Activated T-helper 1 cell treated with anti-CD3 and anti-CD28 coated beads, Interleukin-12 subunit alpha, Interleukin-12 subunit beta, Interleukin-2, Interleukin-4 antibody, amounts not matched to agents 30 ng/mL and 10 ng/mL and 1 ng/mL, durations not matched to agents 14 hours and 24 hours and 36 hours (primary cell): ENCODE measurements around the gene APPBP2. TPM values are rescaled to one million over a fixed set of nuclear protein-coding genes. Genes with fewer than 3 reads are reported as not detected.

ENCODE experiments used
- DNase-seq: peaks from one replicate; pipeline ENCODE4 v3.0.0; 2021; ENCODE audit warnings: low spot score
- H3K27ac Mint-ChIP-seq: one replicate; pipeline ENCODE4 v1.8.0; 2021; ENCODE audit warnings: mild to moderate bottlenecking, mixed read lengths
- H3K27me3 Mint-ChIP-seq: one replicate; pipeline ENCODE4 v1.8.0; 2022; ENCODE audit warnings: mild to moderate bottlenecking, moderate library complexity, mixed read lengths; ENCODE audit not compliant: insufficient read depth
- H3K36me3 Mint-ChIP-seq: one replicate; pipeline ENCODE4 v1.8.0; 2021; ENCODE audit warnings: low read depth, mixed read lengths
- H3K4me1 Mint-ChIP-seq: one replicate; pipeline ENCODE4 v1.8.0; 2021; ENCODE audit warnings: low read depth, mixed read lengths
- H3K4me3 Mint-ChIP-seq: one replicate; pipeline ENCODE4 v1.8.0; 2021; ENCODE audit warnings: mild to moderate bottlenecking, moderate library complexity, mixed read lengths
- H3K9me3 Mint-ChIP-seq: one replicate; pipeline ENCODE4 v1.8.0; 2021; ENCODE audit warnings: mixed read lengths
- intact Hi-C: fragments of 100-400 bp; cut with micrococcal nuclease; formaldehyde crosslinking; loops from one replicate; pipeline ENCODE4 v1.15.1; 2024
- total RNA-seq: library from RNA; stranded (reverse); gene quantifications from 2 replicates; pipeline ENCODE4 v1.2.3, GENCODE V29; 2022

APPBP2 gene
- total RNA-seq, 1 donor from 2014 or later, result 23.4 TPM

- H3K4me3 Mint-ChIP-seq, result no peak overlapping the region
- H3K9me3 Mint-ChIP-seq, result no peaks in the 10 kb centered on the region
- H3K27ac Mint-ChIP-seq, result no peak overlapping the region
- intact Hi-C loops, result no loop called here
- DNase-seq, result no peak
- no peaks in the 10 kb centered on the region for H3K4me1 Mint-ChIP-seq
- peaks cover 3% of the 10 kb centered on the region for H3K27me3 Mint-ChIP-seq
- no peaks in the 10 kb centered on the region for H3K36me3 Mint-ChIP-seq
Observed at GRCh38 chr17:60548990-60549389, 22.9 kb upstream of the APPBP2 start.

GRCh38 chr17:60545465-60546191 is 19.6 kb upstream of the APPBP2 start:
- intact Hi-C loops, result no loop called here
- no peak for DNase-seq
- Mint-ChIP-seq H3K36me3 (no peaks in the 10 kb centered on the region), H3K4me1 (no peaks in the 10 kb centered on the region), H3K9me3 (no peaks in the 10 kb centered on the region), H3K27me3 (peaks cover 7% of the 10 kb centered on the region), H3K27ac (no peak overlapping the region), H3K4me3 (no peak overlapping the region)

DNA sequence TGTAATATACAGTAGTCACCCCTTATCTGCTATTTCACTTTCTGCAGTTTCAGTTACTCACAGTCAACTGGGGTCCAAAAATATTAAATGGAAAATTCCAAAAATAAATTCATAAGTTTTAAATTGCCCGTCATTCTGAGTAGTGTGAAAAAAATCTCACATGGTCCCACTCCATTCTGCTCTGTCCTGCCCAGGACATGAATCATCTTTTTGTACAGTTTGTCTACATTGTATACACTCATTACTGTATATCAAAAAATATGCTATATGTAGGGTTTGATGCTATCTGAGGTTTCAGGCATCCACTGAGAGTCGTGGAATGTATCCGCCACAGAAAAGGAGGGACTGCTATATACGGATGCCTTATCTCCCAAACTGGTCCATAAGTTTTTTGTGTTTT is 16.0 kb upstream of the APPBP2 start:
- Mint-ChIP-seq H3K27me3 (peaks cover 8% of the 10 kb centered on the region), H3K4me3 (no peak overlapping the region), H3K36me3 (no peaks in the 10 kb centered on the region), H3K4me1 (no peaks in the 10 kb centered on the region), H3K9me3 (no peaks in the 10 kb centered on the region), H3K27ac (no peak overlapping the region)
- intact Hi-C loops, result no loop called here
- no peak for DNase-seq

DNA sequence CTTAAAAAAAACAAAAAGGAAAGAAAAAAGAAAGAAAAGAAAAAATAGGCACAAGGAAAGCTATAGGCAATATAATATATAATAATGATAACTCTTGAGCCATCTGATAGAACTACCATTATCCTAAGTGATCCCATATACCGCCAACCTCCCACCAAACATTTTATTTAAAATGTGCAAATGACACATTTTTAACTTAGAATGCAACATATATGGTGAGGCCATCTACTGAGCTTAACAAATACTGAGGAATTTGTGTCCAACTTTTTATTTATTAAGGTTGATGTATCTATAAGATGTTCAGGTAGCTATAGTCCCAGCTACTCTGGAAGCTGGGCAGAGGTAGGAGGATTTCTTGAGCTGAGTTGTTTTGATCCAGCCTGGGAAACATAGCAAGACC is 14.4 kb upstream of the APPBP2 start:
- Mint-ChIP-seq H3K9me3 (no peaks in the 10 kb centered on the region), H3K4me1 (no peaks in the 10 kb centered on the region), H3K4me3 (no peak overlapping the region), H3K27me3 (peaks cover 13% of the 10 kb centered on the region), H3K36me3 (no peaks in the 10 kb centered on the region), H3K27ac (no peak overlapping the region)
- no peak for DNase-seq
- intact Hi-C loops, result no loop called here

- no peak overlapping the region for H3K27ac Mint-ChIP-seq
- peaks cover 15% of the 10 kb centered on the region for H3K27me3 Mint-ChIP-seq
- no peaks in the 10 kb centered on the region for H3K4me1 Mint-ChIP-seq
- no peaks in the 10 kb centered on the region for H3K9me3 Mint-ChIP-seq
- intact Hi-C loops, result no loop called here
- H3K4me3 Mint-ChIP-seq, result no peak overlapping the region
- no peaks in the 10 kb centered on the region for H3K36me3 Mint-ChIP-seq
- DNase-seq, result no peak
Observed at GRCh38 chr17:60539807-60540206, 13.8 kb upstream of the APPBP2 start.

DNA sequence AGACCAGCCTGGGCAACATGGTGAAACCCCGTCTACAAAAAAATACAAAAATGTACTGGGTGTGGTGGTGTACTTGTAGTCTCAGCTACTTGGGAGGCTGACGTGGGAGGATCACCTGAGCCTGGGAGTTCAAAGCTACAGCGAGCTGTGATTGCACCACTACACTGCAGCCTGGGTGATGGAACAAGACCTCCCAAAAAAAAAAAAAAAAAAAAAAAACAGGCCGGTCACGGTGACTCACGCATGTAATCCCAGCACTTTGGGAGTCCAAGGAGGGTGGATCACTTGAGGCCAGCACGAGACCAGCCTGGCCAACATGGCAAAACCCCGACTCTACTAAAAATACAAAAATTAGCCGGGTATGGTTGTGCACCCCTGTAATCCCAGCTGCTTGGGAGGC is 12.7 kb upstream of the APPBP2 start:
- no peak overlapping the region for H3K4me3 Mint-ChIP-seq

DNA sequence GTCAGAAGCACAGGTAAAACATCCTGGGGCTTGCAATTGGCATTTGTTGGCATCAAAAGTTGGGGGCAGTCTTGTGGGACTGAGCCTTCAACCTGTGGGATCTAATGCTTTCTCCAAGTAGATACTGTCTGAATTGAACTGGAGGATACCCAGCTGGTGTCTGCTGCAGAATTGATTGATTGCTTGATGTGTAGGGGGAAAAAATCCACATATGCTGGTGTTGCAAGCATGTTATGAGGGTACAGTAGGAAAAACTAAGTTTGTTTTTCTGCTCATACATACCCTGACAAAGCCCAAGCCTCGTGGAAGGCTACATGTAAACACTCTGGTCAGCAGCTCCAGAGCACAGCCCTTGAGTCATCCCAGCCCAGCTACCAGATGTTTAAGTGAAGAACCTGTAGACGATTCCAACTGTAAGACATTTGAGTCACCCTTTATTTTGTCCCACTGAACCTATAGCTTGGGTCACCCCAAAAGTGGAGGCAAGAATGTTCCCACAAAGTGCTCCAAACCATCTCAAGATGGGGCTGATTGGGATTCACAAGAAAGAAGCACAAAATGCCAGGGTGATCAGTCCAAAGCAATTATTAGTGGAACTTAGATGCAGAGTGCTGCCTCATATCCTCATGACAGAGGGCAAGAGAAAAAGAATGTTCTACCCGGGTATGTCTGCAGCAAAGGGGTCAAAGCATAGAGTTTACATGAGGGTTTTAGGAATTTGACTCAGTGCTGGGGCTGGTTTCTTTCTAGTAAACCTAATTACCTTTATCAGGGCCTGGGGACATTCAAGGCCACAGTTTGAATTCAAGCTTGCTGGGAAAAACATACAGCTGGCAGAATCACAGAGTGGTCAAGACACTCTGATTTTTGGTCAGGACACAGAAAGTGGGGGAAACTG is 9.6 kb upstream of the APPBP2 start:
- intact Hi-C loops, result no loop called here
- H3K4me3 Mint-ChIP-seq, result no peak overlapping the region

More for the DNA sequence above, 12.7 kb upstream of the APPBP2 start:
- no peaks in the 10 kb centered on the region for H3K4me1 Mint-ChIP-seq
- H3K36me3 Mint-ChIP-seq, result no peaks in the 10 kb centered on the region
- intact Hi-C loops, result no loop called here
- H3K27ac Mint-ChIP-seq, result no peak overlapping the region
- DNase-seq, result no peak
- peaks cover 15% of the 10 kb centered on the region for H3K27me3 Mint-ChIP-seq
- no peaks in the 10 kb centered on the region for H3K9me3 Mint-ChIP-seq

DNA sequence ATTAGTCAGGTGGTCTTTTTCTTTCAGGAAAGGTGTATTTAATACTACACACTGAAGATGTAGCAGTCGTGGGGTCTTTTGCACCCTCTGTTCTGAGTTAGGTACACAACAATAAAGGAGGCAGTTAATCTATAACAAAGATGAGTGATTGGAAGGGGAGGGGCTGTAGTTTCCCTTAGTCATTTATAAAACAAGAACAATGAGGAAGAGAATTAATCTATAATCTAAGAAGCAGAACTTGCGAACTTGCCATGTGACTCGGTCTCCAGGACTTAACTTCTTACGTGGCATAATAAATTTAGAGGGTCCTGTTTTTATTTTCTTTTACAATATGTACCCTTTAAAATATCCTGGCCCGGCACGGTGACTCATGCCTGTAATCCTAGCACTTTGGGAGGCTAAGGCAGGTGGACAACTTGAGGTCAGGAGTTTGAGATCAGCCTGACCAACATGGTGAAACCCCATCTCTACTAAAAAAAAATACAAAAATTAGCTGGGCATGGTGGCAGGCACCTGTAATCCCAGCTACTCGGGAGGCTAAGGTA is 8.6 kb upstream of the APPBP2 start:
- no peak overlapping the region for H3K27ac Mint-ChIP-seq
- intact Hi-C loops, result no loop called here
- H3K4me1 Mint-ChIP-seq, result no peaks in the 10 kb centered on the region
- H3K9me3 Mint-ChIP-seq, result no peaks in the 10 kb centered on the region
- H3K36me3 Mint-ChIP-seq, result no peaks in the 10 kb centered on the region
- DNase-seq, result no peak
- peaks cover 7% of the 10 kb centered on the region for H3K27me3 Mint-ChIP-seq
- H3K4me3 Mint-ChIP-seq, result no peak overlapping the region

More for the DNA sequence above, 9.6 kb upstream of the APPBP2 start:
- DNase-seq, result no peak
- Mint-ChIP-seq H3K36me3 (no peaks in the 10 kb centered on the region), H3K27ac (no peak overlapping the region), H3K4me1 (no peaks in the 10 kb centered on the region), H3K9me3 (no peaks in the 10 kb centered on the region), H3K27me3 (peaks cover 10% of the 10 kb centered on the region)

- Mint-ChIP-seq H3K4me1 (no peaks in the 10 kb centered on the region), H3K36me3 (no peaks in the 10 kb centered on the region), H3K9me3 (no peaks in the 10 kb centered on the region), H3K4me3 (no peak overlapping the region), H3K27me3 (peaks cover 7% of the 10 kb centered on the region), H3K27ac (no peak overlapping the region)
- no peak for DNase-seq
- intact Hi-C loops, result no loop called here
Observed at GRCh38 chr17:60534010-60534555, 8.0 kb upstream of the APPBP2 start.

DNA sequence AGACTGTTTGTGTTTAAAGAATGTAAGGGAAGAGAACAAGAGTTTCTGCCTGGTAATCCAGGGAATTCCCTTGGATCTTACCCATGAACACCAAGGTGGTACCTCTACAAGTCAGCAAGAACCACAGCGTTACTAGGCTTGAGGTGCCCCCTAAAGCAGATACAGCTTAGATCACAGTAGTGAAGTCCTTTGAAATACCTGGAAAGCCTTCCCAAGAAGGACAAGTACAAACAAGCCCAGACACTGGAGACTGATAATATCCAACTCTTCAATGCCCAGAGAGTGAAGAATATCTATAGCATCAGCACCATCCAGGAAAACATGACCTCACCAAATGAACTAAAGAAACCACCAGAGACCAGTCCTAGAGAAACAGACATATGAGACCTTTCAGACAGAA is 3.8 kb upstream of the APPBP2 start:
- no peak for DNase-seq
- Mint-ChIP-seq H3K27me3 (no peaks in the 10 kb centered on the region), H3K4me1 (peaks cover 17% of the 10 kb centered on the region), H3K9me3 (no peaks in the 10 kb centered on the region), H3K27ac (no peak overlapping the region), H3K4me3 (no peak overlapping the region), H3K36me3 (no peaks in the 10 kb centered on the region)
- intact Hi-C loops, result loop anchor here (10.0 kb wide), 1 partner anchor 965 kb away; the partner anchor contains the start of gene DHX40

- no peak for DNase-seq
- Mint-ChIP-seq H3K36me3 (no peaks in the 10 kb centered on the region), H3K4me1 (peaks cover 27% of the 10 kb centered on the region), H3K27me3 (no peaks in the 10 kb centered on the region), H3K9me3 (no peaks in the 10 kb centered on the region), H3K4me3 (no peak overlapping the region), H3K27ac (no peak overlapping the region)
- intact Hi-C loops, result loop anchor here (10.0 kb wide), 1 partner anchor 964 kb away; the partner anchor contains the start of gene DHX40
Observed at GRCh38 chr17:60528828-60529227, 2.8 kb upstream of the APPBP2 start.

GRCh38 chr17:60527701-60528100 is 1.7 kb upstream of the APPBP2 start:
- Mint-ChIP-seq H3K4me3 (peak overlapping the region; percentile 98), H3K27ac (no peak overlapping the region), H3K27me3 (no peaks in the 10 kb centered on the region), H3K36me3 (peaks cover 2% of the 10 kb centered on the region), H3K4me1 (peaks cover 32% of the 10 kb centered on the region), H3K9me3 (no peaks in the 10 kb centered on the region)
- intact Hi-C loops, result loop anchor here (2.0 to 10.0 kb wide), 2 partner anchors 41 to 963 kb away; partner anchors contain the start of gene DHX40
- DNase-seq, result no peak
